Type B pancreatic cell (in vitro differentiated cells): ENCODE measurements around the gene ASB16. TPM values are rescaled to one million over a fixed set of nuclear protein-coding genes. Genes with fewer than 3 reads are reported as not detected.
"Not testable (repeated sequence)": the region's sequence is repeated elsewhere in the genome, so short reads cannot be mapped to it uniquely, and the experiment has no call there.

Experiments used
- DNase-seq: peaks from one replicate; pipeline ENCODE4 v3.0.0; 2021; ENCODE audit warnings: mixed read lengths; ENCODE audit not compliant: unreplicated experiment; ENCODE audit errors: extremely low spot score
- H3K27ac Mint-ChIP-seq: 2 replicates; pipeline ENCODE4 v1.8.0; 2021; ENCODE audit warnings: mild to moderate bottlenecking, mixed read lengths
- H3K27me3 Mint-ChIP-seq: 2 replicates; pipeline ENCODE4 v1.8.0; 2021; ENCODE audit warnings: mixed read lengths
- H3K36me3 Mint-ChIP-seq: 2 replicates; pipeline ENCODE4 v1.8.0; 2021; ENCODE audit warnings: mixed read lengths
- H3K4me1 Mint-ChIP-seq: one replicate; pipeline ENCODE4 v1.8.0; 2021; ENCODE audit warnings: mixed read lengths; ENCODE audit not compliant: unreplicated experiment
- H3K4me3 Mint-ChIP-seq: 2 replicates; pipeline ENCODE4 v1.8.0; 2021; ENCODE audit warnings: mild to moderate bottlenecking, mixed read lengths
- H3K9me3 Mint-ChIP-seq: 2 replicates; pipeline ENCODE4 v1.8.0; 2021; ENCODE audit warnings: mixed read lengths
- CTCF ChIP-seq: fragments of 200-600 bp; sonication (generic); conservative IDR thresholded peaks from 2 replicates; pipeline ENCODE4 v1.5.0; 2021; ENCODE audit warnings: antibody characterized with exemption, mild to moderate bottlenecking
- total RNA-seq: library from RNA; stranded (reverse); gene quantifications from 2 replicates; pipeline ENCODE4 v1.2.1, GENCODE V29; 2021; ENCODE audit warnings: low replicate concordance

ASB16 gene
- total RNA-seq, 1 donor from 2014 or later, result 0.68 TPM

DNA sequence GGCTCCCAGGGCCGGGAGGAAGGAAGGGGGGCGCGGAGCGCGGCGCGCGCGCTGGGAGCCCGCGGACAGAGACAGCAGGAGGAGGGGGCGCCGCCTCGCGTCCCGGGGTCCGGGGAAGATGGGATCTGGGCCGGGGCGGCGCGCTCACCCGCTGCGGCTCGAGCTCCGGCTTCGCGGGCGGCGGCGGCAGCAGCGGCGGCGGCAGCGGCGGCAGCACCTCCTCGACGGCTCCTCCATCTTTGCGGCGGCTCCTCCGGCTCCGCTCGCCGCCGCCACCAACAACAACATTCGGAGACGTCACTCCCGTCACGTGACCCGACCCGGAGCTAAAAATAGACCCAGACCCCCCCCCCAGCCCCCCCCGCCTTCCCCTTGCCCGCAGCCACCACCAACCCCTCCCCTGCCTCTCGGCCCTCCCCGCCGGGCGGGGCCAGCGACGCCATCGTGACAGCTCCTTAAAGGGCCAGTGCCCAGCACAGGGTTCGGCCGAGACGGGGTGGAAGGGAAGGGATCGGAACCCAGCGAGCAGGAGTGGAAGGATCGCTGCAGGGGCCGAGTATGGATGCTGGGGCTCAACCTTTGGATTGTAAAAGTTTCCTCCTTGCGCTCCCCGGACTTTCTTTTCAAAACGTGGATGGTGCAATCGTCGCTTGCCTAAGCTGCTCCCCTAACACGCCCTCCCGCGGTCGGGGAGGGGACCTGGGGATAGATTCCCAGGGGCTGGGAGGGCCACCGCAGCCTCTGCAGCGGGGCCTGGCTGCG, 47.0 kb upstream of the ASB16 start, which contains the start of gene HDAC5:
Gene HDAC5 (minus strand): TSS at position 286 of the 762 bp plus-strand sequence. CDS start 6,126 bp downstream, outside the sequence.
- Mint-ChIP-seq H3K27me3 (no peaks in the 10 kb centered on the region), H3K36me3 (peaks cover 4% of the 10 kb centered on the region), H3K9me3 (no peaks in the 10 kb centered on the region), H3K27ac (peak within 1 kb of the TSS; percentile 96), H3K4me3 (peak within 1 kb of the TSS; percentile 96), H3K4me1 (peaks cover 26% of the 10 kb centered on the region)
- peak; percentile 95 for DNase-seq
- TF ChIP-seq CTCF, result peak; percentile 69

GRCh38 chr17:44124118-44124438, 46.4 kb upstream of the ASB16 start:
- H3K27me3 Mint-ChIP-seq, result no peaks in the 10 kb centered on the region
- peak overlapping the region; percentile 96 for H3K4me3 Mint-ChIP-seq
- H3K36me3 Mint-ChIP-seq, result no peaks in the 10 kb centered on the region
- TF ChIP-seq CTCF, result no peak
- peak overlapping the region; percentile 96 for H3K27ac Mint-ChIP-seq
- H3K4me1 Mint-ChIP-seq, result peaks cover 23% of the 10 kb centered on the region
- DNase-seq, result no peak
- H3K9me3 Mint-ChIP-seq, result no peaks in the 10 kb centered on the region

DNA sequence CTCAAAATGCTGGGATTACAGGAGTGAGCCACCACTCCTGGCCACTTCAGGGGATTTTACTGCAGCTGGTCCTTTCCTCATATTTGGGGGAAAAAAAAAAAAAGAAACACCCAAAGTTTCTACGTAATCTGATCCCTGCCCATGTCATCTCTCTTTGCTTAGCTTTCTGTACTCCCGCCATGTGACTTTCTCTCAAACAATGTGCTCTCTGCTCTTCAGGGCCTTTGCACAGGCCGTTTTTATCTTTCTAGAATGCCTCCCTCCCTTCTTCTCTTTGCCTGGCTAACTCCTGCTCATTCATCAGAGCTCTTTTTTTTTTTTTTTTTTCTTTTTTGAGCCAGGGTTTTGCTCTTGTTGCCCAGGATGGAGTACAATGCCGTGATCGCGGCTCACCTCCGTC, 42.1 kb upstream of the ASB16 start:
- Mint-ChIP-seq H3K36me3 (no peaks in the 10 kb centered on the region), H3K27me3 (no peaks in the 10 kb centered on the region), H3K27ac (no peak overlapping the region), H3K9me3 (no peaks in the 10 kb centered on the region), H3K4me3 (no peak overlapping the region), H3K4me1 (peaks cover 18% of the 10 kb centered on the region)
- DNase-seq, result no peak
- TF ChIP-seq CTCF, result no peak

GRCh38 chr17:44130693-44131349, 39.7 kb upstream of the ASB16 start:
- Mint-ChIP-seq H3K36me3 (no peaks in the 10 kb centered on the region), H3K4me3 (no peak overlapping the region), H3K9me3 (no peaks in the 10 kb centered on the region), H3K4me1 (peaks cover 12% of the 10 kb centered on the region), H3K27ac (no peak overlapping the region), H3K27me3 (no peaks in the 10 kb centered on the region)
- DNase-seq, result no peak
- no peak for TF ChIP-seq CTCF

DNA sequence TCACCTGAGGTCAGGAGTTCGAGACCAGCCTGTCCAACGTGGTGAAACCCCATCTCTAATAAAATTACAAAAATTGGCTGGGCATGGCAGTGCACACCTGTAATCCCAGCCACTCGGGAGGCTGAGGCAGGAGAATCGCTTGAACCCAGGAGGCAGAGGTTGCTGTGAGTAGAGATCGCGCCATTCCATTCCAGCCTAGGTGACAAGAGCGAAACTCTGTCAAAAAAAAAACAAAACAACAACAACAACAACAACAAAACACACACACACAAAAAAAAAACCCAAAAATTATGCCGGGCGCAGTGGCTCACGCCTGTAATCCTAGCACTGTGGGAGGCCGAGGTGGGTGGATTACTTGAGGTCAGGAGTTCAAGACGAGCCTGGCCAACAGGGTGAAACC, 39.1 kb upstream of the ASB16 start:
- not testable (repeated sequence) for H3K36me3 Mint-ChIP-seq, DNase-seq, H3K4me3 Mint-ChIP-seq, H3K27me3 Mint-ChIP-seq, H3K9me3 Mint-ChIP-seq, H3K27ac Mint-ChIP-seq
- H3K4me1 Mint-ChIP-seq, result peaks cover 12% of the 10 kb centered on the region

GRCh38 chr17:44132275-44132821, 38.2 kb upstream of the ASB16 start:
- Mint-ChIP-seq H3K27ac (peak overlapping the region; percentile 50), H3K9me3 (no peaks in the 10 kb centered on the region), H3K27me3 (no peaks in the 10 kb centered on the region), H3K36me3 (no peaks in the 10 kb centered on the region), H3K4me1 (peaks cover 12% of the 10 kb centered on the region), H3K4me3 (no peak overlapping the region)
- TF ChIP-seq CTCF, result no peak
- DNase-seq, result no peak
